Measurements from ENCODE around the gene CACNA1G. TPM values are rescaled to one million over a fixed set of nuclear protein-coding genes. Genes with fewer than 3 reads are reported as not detected.
A peak's percentile ranks its signal among the peaks of the same experiment; 100 is the strongest.

The CACNA1G gene
- total RNA-seq, 6 experiments from 2014 or later = not detected

DNA sequence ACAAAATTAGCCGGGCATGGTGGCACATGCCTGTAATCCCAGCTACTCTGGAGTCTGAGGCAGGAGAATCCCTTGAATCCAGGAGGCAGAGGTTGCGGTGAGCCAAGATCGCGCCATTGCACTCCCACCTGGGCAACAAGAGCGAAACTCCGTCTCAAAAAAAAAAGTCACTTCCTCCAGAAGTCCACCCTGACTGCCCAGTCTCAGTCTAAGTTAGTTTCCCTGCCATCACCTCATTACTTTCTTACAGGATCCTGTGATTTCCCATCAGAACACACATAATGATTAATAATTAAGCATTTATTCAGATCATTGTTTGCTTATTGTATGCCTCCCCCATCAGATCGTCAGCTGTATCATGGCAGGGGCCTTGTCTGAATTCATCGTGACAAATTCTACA is 105.8 kb downstream of the CACNA1G start:
- Histone ChIP-seq H3K4me1 (peaks cover 0 to 55% (median 32%) of the 10 kb centered on the region in 4 donors), H3K36me3 (peaks cover 0 to 5% (median 0%) of the 10 kb centered on the region in 4 donors), H3K27me3 (no peaks in the 10 kb centered on the region), H3K27ac (no peak overlapping the region), H3K4me3 (no peak overlapping the region), H3K9me3 (no peaks in the 10 kb centered on the region)
- intact Hi-C loops (cut with DNase I) = no loop called here
- DNase-seq = no peak
- ATAC-seq = no peak
- 82% methylated on average over 7 of the region's 8 CpGs for WGBS (ENCODE audit: insufficient coverage, low coverage, low lambda C conversion rate, missing lambda C conversion rate)
- no peak for TF ChIP-seq POLR2A (IDR thresholded peaks at IDR 0.05)
- TF ChIP-seq, protein P1, sequence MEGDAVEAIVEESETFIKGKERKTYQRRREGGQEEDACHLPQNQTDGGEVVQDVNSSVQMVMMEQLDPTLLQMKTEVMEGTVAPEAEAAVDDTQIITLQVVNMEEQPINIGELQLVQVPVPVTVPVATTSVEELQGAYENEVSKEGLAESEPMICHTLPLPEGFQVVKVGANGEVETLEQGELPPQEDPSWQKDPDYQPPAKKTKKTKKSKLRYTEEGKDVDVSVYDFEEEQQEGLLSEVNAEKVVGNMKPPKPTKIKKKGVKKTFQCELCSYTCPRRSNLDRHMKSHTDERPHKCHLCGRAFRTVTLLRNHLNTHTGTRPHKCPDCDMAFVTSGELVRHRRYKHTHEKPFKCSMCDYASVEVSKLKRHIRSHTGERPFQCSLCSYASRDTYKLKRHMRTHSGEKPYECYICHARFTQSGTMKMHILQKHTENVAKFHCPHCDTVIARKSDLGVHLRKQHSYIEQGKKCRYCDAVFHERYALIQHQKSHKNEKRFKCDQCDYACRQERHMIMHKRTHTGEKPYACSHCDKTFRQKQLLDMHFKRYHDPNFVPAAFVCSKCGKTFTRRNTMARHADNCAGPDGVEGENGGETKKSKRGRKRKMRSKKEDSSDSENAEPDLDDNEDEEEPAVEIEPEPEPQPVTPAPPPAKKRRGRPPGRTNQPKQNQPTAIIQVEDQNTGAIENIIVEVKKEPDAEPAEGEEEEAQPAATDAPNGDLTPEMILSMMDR (IDR thresholded peaks at IDR 0.05) = no peak

DNA sequence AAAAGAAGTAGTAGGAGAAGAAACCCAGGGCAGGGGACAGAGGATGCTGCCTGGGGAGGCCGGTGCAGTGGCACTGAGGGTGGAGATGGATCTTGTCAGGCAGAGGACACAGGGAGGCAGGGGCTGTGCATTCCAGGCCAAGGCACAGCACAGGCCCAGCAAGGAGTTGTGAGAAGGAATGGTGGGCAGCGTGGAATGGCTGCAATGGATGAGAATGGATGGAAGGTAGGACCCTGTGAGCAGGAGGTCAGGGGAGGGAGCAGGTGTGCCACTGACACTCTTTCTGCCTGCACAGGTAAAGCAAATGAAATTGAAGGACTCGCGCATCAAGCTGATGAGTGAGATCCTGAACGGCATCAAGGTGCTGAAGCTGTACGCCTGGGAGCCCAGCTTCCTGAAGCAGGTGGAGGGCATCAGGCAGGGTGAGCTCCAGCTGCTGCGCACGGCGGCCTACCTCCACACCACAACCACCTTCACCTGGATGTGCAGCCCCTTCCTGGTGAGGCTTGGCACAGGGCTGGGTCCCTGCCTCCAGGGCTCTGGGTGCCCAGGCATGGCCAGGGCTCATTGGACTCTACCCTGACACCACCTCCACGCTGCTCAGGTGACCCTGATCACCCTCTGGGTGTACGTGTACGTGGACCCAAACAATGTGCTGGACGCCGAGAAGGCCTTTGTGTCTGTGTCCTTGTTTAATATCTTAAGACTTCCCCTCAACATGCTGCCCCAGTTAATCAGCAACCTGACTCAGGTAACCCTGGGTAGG is 106.9 kb downstream of the CACNA1G start:
- Histone ChIP-seq H3K9me3 (no peaks in the 10 kb centered on the region), H3K4me3 (no peak overlapping the region), H3K27ac (peak overlapping the region in 1 of 3 donors; percentile 54), H3K4me1 (peaks cover 0 to 51% (median 27%) of the 10 kb centered on the region in 4 donors), H3K27me3 (no peaks in the 10 kb centered on the region), H3K36me3 (peaks cover 0 to 11% (median 0%) of the 10 kb centered on the region in 4 donors)
- DNase-seq (no peak), ATAC-seq (peak in 2 of 4 donors; percentile 16 to 24)
- intact Hi-C loops (cut with DNase I) = no loop called here
- WGBS (ENCODE audit: insufficient coverage, low coverage, low lambda C conversion rate, missing lambda C conversion rate) = 50% methylated on average over 4 of the region's 14 CpGs
- TF ChIP-seq POLR2A (IDR thresholded peaks at IDR 0.05) = peak; percentile 27
- TF ChIP-seq, protein P1 (IDR thresholded peaks at IDR 0.05) = no peak

DNA sequence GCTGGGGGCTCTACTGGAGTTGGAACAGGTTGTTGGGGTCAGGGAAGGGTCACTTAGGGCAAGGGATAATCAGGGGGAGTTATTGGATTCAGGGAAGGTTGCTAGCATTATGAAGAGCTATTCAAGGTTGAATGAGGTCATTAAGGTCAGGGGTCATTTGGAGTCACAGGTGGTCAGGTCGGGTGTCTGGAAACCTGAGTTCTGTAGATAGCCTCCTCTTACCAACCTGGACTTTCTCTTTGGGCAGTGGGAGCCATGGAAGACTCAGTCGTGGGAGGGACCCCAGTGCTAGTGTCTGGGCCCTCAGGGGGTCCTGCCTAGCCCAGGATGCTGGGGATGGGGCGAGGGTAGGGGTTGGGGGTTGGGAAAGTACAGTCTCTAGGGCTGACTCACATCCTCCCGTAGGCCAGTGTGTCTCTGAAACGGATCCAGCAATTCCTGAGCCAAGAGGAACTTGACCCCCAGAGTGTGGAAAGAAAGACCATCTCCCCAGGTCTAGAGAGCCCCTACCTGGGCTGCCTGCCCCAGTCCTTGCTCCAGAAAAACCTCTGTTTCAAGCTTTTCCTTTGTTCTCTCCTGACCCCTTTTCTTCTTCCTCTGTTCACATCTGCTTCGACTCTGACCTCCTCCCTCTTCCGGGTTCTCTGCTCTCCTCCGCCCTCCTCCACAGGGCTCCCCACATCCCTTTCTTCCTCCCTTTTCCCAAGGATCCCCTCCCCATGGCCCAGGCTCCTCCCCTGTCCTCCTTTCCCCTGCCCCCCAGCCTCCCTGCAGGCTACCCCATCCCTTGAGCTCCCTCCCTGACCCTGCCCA is 107.7 kb downstream of the CACNA1G start:
- TF ChIP-seq, protein P1 (IDR thresholded peaks at IDR 0.05) = no peak
- no peak for TF ChIP-seq POLR2A (IDR thresholded peaks at IDR 0.05)
- WGBS (ENCODE audit: insufficient coverage, low coverage, low lambda C conversion rate, missing lambda C conversion rate) = 72% methylated on average over 3 of the region's 8 CpGs
- no peaks in the 10 kb centered on the region for H3K9me3 ChIP-seq
- H3K27ac ChIP-seq = peak overlapping the region in 1 of 3 donors; percentile 54
- peaks cover 0 to 45% (median 21%) of the 10 kb centered on the region in 4 donors for H3K4me1 ChIP-seq
- no peak overlapping the region for H3K4me3 ChIP-seq
- intact Hi-C loops (cut with DNase I) = no loop called here
- ATAC-seq (peak in 1 of 4 donors; percentile 31), DNase-seq (no peak)
- no peaks in the 10 kb centered on the region for H3K27me3 ChIP-seq
- H3K36me3 ChIP-seq = peaks cover 0 to 12% (median 0%) of the 10 kb centered on the region in 4 donors

DNA sequence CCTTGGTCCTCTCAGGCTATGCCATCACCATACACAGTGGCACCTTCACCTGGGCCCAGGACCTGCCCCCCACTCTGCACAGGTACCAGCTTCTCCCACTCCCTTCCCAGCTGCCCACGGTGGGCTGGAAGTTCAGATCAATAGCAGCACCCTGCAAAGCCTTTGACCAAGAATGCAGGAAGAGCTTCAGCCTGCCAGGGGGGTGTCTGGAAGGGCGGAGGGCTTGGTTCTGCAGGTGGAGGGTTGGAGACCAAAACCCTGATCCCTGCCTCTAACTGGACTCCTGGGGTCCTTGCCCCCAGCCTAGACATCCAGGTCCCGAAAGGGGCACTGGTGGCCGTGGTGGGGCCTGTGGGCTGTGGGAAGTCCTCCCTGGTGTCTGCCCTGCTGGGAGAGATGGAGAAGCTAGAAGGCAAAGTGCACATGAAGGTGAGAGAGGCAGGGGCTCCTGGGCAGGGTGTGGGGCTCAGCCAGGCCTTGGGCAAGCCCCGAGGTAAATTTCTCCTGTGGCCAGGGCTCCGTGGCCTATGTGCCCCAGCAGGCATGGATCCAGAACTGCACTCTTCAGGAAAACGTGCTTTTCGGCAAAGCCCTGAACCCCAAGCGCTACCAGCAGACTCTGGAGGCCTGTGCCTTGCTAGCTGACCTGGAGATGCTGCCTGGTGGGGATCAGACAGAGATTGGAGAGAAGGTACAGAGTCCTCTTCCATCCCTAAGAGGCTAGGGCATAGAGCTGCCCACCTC is 108.5 kb downstream of the CACNA1G start:
- peaks cover 0 to 12% (median 0%) of the 10 kb centered on the region in 4 donors for H3K36me3 ChIP-seq
- no peak for TF ChIP-seq POLR2A (IDR thresholded peaks at IDR 0.05)
- TF ChIP-seq, protein P1 (IDR thresholded peaks at IDR 0.05) = no peak
- H3K27me3 ChIP-seq = no peaks in the 10 kb centered on the region
- DNase-seq = no peak
- peaks cover 0 to 39% (median 18%) of the 10 kb centered on the region in 4 donors for H3K4me1 ChIP-seq
- no peak for ATAC-seq
- WGBS (ENCODE audit: insufficient coverage, low coverage, low lambda C conversion rate, missing lambda C conversion rate) = 67% methylated on average over 1 of the region's 9 CpGs
- intact Hi-C loops (cut with DNase I) = no loop called here
- no peak overlapping the region for H3K4me3 ChIP-seq
- no peak overlapping the region for H3K27ac ChIP-seq
- no peaks in the 10 kb centered on the region for H3K9me3 ChIP-seq

All from right lobe of liver (tissue), 6 donors.